Progenitor cell of endocrine pancreas (in vitro differentiated cells): Measurements from ENCODE around the gene ARHGAP40. TPM values are rescaled to one million over a fixed set of nuclear protein-coding genes. Genes with fewer than 3 reads are reported as not detected.

Experiments
- DNase-seq: peaks from one replicate; pipeline ENCODE4 v3.0.0; 2021; ENCODE audit warnings: low spot score; ENCODE audit not compliant: unreplicated experiment
- H3K27ac Mint-ChIP-seq: 2 replicates; pipeline ENCODE4 v1.8.0; 2021; ENCODE audit warnings: mild to moderate bottlenecking, moderate library complexity, mixed read lengths
- H3K27me3 Mint-ChIP-seq: 2 replicates; pipeline ENCODE4 v1.8.0; 2021; ENCODE audit warnings: mixed read lengths
- H3K36me3 Mint-ChIP-seq: 2 replicates; pipeline ENCODE4 v1.8.0; 2022; ENCODE audit warnings: mixed read lengths; ENCODE audit not compliant: insufficient read depth
- H3K4me1 Mint-ChIP-seq: 2 replicates; pipeline ENCODE4 v1.8.0; 2021; ENCODE audit warnings: low read depth, mixed read lengths
- H3K4me3 Mint-ChIP-seq: 2 replicates; pipeline ENCODE4 v1.8.0; 2021; ENCODE audit warnings: low read depth, mild to moderate bottlenecking, moderate library complexity, mixed read lengths
- H3K9me3 Mint-ChIP-seq: 2 replicates; pipeline ENCODE4 v1.8.0; 2021; ENCODE audit warnings: low read depth, mixed read lengths
- total RNA-seq: library from RNA; stranded (reverse); gene quantifications from 2 replicates; pipeline ENCODE4 v1.2.1, GENCODE V29; 2021
- TF ChIP-seq, protein P1 (sequence below): fragments of 200-600 bp; sonication (generic); IDR thresholded peaks from one replicate; pipeline ENCODE4 v1.5.0; 2021; ENCODE audit warnings: antibody characterized with exemption, mild to moderate bottlenecking; ENCODE audit not compliant: unreplicated experiment

The ARHGAP40 gene
- total RNA-seq, 1 donor from 2014 or later, result not detected

DNA sequence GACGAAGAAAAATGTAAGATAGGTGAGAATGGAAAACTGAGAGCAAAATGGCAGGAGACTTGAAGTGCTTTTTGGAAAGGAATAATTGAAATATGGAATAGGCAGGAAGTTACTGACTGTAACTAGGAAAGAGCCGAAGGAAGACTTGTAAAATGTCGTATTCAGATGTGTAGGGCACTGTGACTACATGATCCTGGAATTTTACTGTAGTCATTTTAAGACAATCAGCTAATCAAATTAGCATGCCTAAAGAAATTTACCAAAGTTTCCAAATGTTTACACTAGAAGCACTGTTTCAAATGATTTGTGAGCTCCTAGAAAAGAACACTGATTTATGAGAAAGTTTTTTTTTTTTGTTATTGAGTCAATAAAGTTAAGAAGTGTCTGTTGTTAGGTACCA is 41.8 kb upstream of the ARHGAP40 start:
- Mint-ChIP-seq H3K36me3 (peaks cover 30% of the 10 kb centered on the region), H3K9me3 (no peaks in the 10 kb centered on the region), H3K4me3 (no peak overlapping the region), H3K27ac (no peak overlapping the region), H3K27me3 (no peaks in the 10 kb centered on the region), H3K4me1 (no peaks in the 10 kb centered on the region)
- TF ChIP-seq, protein P1, sequence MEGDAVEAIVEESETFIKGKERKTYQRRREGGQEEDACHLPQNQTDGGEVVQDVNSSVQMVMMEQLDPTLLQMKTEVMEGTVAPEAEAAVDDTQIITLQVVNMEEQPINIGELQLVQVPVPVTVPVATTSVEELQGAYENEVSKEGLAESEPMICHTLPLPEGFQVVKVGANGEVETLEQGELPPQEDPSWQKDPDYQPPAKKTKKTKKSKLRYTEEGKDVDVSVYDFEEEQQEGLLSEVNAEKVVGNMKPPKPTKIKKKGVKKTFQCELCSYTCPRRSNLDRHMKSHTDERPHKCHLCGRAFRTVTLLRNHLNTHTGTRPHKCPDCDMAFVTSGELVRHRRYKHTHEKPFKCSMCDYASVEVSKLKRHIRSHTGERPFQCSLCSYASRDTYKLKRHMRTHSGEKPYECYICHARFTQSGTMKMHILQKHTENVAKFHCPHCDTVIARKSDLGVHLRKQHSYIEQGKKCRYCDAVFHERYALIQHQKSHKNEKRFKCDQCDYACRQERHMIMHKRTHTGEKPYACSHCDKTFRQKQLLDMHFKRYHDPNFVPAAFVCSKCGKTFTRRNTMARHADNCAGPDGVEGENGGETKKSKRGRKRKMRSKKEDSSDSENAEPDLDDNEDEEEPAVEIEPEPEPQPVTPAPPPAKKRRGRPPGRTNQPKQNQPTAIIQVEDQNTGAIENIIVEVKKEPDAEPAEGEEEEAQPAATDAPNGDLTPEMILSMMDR, result no peak
- no peak for DNase-seq

DNA sequence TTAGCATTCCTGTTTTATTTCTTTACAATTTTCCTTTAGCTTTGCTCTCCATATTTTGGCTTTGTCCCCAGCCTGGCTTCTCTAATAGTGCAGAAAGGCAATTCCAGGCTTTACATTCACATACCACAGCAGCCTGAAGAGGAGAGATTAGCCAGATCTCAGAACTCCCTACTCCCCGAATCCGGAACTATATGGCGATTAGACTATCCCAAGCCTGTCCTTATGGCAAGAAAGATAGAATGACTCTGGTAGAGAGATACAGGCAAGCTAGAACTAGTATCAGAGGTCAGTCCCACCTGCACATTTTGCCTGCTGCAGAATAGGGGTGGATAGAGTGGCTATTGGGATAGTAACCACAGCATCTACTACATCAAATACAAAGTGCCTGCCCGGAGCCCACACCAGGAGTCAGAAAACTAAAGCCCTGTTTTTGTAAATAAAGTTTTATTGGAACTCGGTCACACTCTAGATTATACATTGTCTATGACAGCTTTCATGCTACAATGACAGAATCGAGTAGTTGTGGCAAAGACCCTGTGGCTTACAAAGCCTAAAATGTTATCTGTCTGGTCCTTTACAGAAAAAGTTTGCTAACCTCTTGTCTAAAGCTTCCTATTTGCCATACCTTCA is 37.7 kb upstream of the ARHGAP40 start:
- H3K36me3 Mint-ChIP-seq, result peaks cover 16% of the 10 kb centered on the region
- TF ChIP-seq, protein P1, result no peak
- H3K4me1 Mint-ChIP-seq, result no peaks in the 10 kb centered on the region
- H3K4me3 Mint-ChIP-seq, result no peak overlapping the region
- no peak for DNase-seq
- no peaks in the 10 kb centered on the region for H3K9me3 Mint-ChIP-seq
- no peaks in the 10 kb centered on the region for H3K27me3 Mint-ChIP-seq
- H3K27ac Mint-ChIP-seq, result no peak overlapping the region

DNA sequence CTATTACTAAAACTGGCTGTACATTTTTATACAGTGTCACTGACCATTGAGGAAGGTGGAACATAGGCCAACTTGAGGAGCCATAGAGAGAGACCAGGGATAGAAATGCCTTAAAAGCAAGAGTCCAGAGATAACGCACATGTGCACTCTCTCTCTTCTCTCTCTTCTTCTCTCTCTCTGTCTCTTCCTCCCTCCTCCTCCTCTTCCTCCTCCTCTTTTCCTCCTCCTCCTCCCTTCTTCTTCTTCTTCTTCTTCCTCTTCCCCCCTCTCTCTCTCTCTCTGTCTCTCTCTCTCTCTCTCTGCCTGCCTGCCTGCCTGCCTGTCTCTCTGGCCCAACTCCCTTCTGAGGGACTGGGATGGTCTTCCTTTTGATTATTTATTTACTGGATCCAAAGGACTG is 36.9 kb upstream of the ARHGAP40 start:
- Mint-ChIP-seq H3K4me3 (no peak overlapping the region), H3K4me1 (no peaks in the 10 kb centered on the region), H3K36me3 (peaks cover 12% of the 10 kb centered on the region), H3K27ac (no peak overlapping the region), H3K27me3 (no peaks in the 10 kb centered on the region), H3K9me3 (no peaks in the 10 kb centered on the region)
- DNase-seq, result no peak
- TF ChIP-seq, protein P1, result no peak

DNA sequence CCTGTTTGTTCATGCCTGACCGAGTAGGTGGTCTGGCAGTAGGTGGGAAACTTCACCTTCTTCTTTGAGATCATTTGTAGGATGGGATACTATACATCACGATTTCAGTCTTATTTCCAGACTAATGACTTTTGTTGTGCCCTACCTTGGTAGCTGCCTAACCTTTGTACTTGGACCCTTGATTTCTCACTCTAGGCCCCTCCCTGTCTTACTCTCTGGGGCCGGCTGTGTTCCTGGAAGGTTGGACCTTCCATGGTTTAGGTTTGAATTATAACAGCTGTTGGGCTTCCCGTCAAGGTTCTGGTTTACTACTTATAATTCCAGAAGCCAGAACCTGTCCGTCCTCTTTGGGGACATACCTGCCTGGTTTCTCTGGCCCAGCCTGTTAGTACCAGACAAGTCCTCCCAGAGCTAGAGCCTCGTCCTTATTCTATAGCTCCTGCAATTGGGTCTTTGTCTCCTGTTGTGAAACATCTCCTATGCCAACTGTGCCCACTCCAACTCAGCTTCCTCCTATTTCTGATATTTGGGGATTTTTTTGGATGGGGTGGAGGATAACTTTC is 35.5 kb upstream of the ARHGAP40 start:
- H3K4me3 Mint-ChIP-seq, result no peak overlapping the region
- no peak overlapping the region for H3K27ac Mint-ChIP-seq
- DNase-seq, result no peak
- TF ChIP-seq, protein P1, result no peak
- no peaks in the 10 kb centered on the region for H3K27me3 Mint-ChIP-seq
- H3K4me1 Mint-ChIP-seq, result no peaks in the 10 kb centered on the region
- no peaks in the 10 kb centered on the region for H3K9me3 Mint-ChIP-seq
- H3K36me3 Mint-ChIP-seq, result peaks cover 9% of the 10 kb centered on the region

DNA sequence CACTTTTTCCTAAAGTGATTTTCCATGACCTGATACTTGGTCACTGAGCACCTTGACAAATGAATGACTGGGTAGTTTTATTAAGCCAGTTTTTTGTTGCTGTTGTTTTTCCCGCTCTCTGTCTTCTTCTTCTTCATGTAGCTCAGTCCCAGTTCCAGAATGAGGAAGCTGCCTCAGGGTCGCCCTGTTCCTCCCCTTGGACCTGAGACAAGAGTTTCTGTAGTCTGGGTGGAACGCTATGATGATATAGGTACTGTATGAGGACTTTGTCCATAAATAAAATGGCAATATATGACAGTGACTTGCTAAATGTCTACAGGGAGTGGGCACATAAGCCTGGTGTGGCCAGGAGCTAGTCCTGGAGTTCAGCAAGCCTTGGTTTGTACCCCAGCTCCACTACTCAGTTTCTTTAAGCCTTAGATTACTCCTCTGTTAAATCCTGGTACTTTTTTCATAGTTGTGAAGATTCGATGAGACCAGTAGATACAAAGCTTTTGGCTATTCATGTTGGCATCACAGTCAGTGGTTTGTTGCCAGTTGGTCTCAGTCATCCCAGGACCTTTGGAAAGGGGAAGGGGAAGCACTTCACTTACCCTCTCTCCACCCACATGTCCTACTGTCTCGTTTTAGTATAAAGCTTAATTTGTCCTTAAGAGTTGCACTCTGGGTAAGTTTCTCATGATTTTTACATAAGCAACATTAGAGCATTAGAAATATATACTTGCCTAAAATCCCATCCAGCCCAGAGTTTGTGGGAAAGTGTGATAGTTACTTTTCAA is 31.7 kb upstream of the ARHGAP40 start:
- Mint-ChIP-seq H3K4me1 (no peaks in the 10 kb centered on the region), H3K9me3 (no peaks in the 10 kb centered on the region), H3K36me3 (peaks cover 5% of the 10 kb centered on the region), H3K4me3 (no peak overlapping the region), H3K27ac (no peak overlapping the region), H3K27me3 (no peaks in the 10 kb centered on the region)
- TF ChIP-seq, protein P1, result no peak
- DNase-seq, result no peak
